A673 (cell line): ENCODE data around the gene FSTL1. TPM values are rescaled to one million over a fixed set of nuclear protein-coding genes. Genes with fewer than 3 reads are reported as not detected.
A peak's percentile ranks its signal among the peaks of the same experiment; 100 is the strongest.

Experiments used
- BruUV-seq: library from RNA; stranded (reverse); fragments of 400-500 nt; replicated peaks from 2 replicates; lab custom pipeline; 2021; lab: Mats Ljungman, UMichigan
- CTCF ChIA-PET: fragments of 300-600 bp; sonication (Branson Sonifier 250); formaldehyde crosslinking; loops from one replicate; lab custom pipeline; 2022; ENCODE audit warnings: antibody characterized with exemption; lab: Charles Lee
- POLR2A ChIA-PET: fragments of 300-600 bp; sonication (Branson Sonifier 250); formaldehyde crosslinking; loops from one replicate; lab custom pipeline; 2022; ENCODE audit warnings: antibody characterized with exemption; ENCODE audit not compliant: low non-redundant PET; lab: Charles Lee
- DNase-seq: peaks from one replicate; pipeline ENCODE4 v3.0.0-alpha.2; 2015; ENCODE audit warnings: low spot score
- H3K27ac ChIP-seq: fragments of 200-600 bp; sonication (generic); 2 replicates; pipeline ENCODE4 v1.5.1; 2016; ENCODE audit warnings: mixed run types, low read depth, mild to moderate bottlenecking, mixed read lengths, antibody characterized with exemption, low read length; ENCODE audit not compliant: poor library complexity, severe bottlenecking
- H3K27me3 ChIP-seq: fragments of 200-600 bp; sonication (generic); replicated peaks from 2 replicates; pipeline ENCODE4 v1.6.1; 2017; ENCODE audit warnings: mixed run types, low read depth, mild to moderate bottlenecking, mixed read lengths, antibody characterized with exemption, low read length; ENCODE audit not compliant: insufficient read depth, poor library complexity
- H3K36me3 ChIP-seq: fragments of 200-600 bp; sonication (generic); 2 replicates; pipeline ENCODE4 v1.6.1; 2016; ENCODE audit warnings: mixed run types, mild to moderate bottlenecking, mixed read lengths, antibody characterized with exemption, low read length; ENCODE audit not compliant: insufficient read depth, poor library complexity, severe bottlenecking
- H3K4me1 ChIP-seq: fragments of 200-600 bp; sonication (generic); 2 replicates; pipeline ENCODE4 v1.6.1; 2017; ENCODE audit warnings: mixed run types, mild to moderate bottlenecking, mixed read lengths, antibody characterized with exemption, low read length; ENCODE audit not compliant: insufficient read depth, poor library complexity, severe bottlenecking
- H3K4me3 ChIP-seq: fragments of 200-600 bp; sonication (generic); 2 replicates; pipeline ENCODE4 v1.5.1; 2016; ENCODE audit warnings: low read depth, mixed run types, mild to moderate bottlenecking, mixed read lengths, low read length; ENCODE audit not compliant: poor library complexity, severe bottlenecking
- H3K9me3 ChIP-seq: fragments of 200-600 bp; sonication (generic); 2 replicates; pipeline ENCODE4 v1.6.1; 2016; ENCODE audit warnings: mixed run types, low read depth, mild to moderate bottlenecking, mixed read lengths, antibody characterized with exemption, low read length; ENCODE audit not compliant: poor library complexity, severe bottlenecking
- EZH2 ChIP-seq: fragments of 200-600 bp; sonication (generic); IDR thresholded peaks from 2 replicates; pipeline ENCODE4 v1.6.1; 2017; ENCODE audit warnings: borderline replicate concordance, low read depth, mild to moderate bottlenecking, mixed read lengths, antibody characterized with exemption, low read length; ENCODE audit not compliant: poor library complexity, severe bottlenecking
- intact Hi-C: fragments of 100-400 bp; cut with micrococcal nuclease; formaldehyde crosslinking; loops from one replicate; pipeline ENCODE4 v1.10.0; 2022; ENCODE audit not compliant: unreplicated experiment
- total RNA-seq: library from RNA; stranded (reverse); gene quantifications from 2 replicates; pipeline ENCODE4 v1.2.3, GENCODE V29; 2021
- TF ChIP-seq, protein P1 (sequence below): fragments of 300-800, 200-600 bp; sonication (generic); conservative IDR thresholded peaks from 2 replicates; pipeline ENCODE4 v1.5.1; 2017; ENCODE audit warnings: low read depth, mild to moderate bottlenecking, antibody characterized with exemption, low read length, moderate library complexity, mixed read lengths

The FSTL1 gene
- total RNA-seq, 1 experiment from 2014 or later = 122 TPM

DNA sequence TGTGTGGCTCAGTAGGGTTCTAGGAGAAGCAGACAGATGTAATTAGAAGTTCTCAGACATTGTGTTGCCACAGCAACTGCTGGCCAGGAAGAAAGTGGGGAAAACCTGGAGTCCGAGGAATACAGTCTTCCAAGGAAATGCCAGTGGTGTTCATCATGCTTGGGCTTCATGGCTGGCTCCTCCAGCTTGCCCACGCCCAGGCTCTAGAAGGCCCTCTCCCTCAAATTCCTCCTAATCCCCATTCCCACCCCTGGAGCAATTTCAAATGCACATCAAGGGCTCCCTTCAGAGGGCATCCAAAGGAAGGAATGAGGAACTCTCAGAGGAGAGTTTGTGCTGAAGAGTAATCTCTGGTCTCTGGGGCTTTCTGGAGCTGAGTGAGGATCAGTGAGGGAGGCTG lies 21.9 kb downstream of the FSTL1 start:
- no peaks in the 10 kb centered on the region for H3K27me3 ChIP-seq
- no TSS peak for BruUV-seq
- no peaks in the 10 kb centered on the region for H3K36me3 ChIP-seq
- H3K27ac ChIP-seq = no peak overlapping the region
- ChIA-PET CTCF (no interaction called here), POLR2A (no interaction called here)
- no peak for TF ChIP-seq EZH2
- TF ChIP-seq, protein P1, sequence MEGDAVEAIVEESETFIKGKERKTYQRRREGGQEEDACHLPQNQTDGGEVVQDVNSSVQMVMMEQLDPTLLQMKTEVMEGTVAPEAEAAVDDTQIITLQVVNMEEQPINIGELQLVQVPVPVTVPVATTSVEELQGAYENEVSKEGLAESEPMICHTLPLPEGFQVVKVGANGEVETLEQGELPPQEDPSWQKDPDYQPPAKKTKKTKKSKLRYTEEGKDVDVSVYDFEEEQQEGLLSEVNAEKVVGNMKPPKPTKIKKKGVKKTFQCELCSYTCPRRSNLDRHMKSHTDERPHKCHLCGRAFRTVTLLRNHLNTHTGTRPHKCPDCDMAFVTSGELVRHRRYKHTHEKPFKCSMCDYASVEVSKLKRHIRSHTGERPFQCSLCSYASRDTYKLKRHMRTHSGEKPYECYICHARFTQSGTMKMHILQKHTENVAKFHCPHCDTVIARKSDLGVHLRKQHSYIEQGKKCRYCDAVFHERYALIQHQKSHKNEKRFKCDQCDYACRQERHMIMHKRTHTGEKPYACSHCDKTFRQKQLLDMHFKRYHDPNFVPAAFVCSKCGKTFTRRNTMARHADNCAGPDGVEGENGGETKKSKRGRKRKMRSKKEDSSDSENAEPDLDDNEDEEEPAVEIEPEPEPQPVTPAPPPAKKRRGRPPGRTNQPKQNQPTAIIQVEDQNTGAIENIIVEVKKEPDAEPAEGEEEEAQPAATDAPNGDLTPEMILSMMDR = no peak
- H3K4me3 ChIP-seq = no peak overlapping the region
- H3K4me1 ChIP-seq = peaks cover 38% of the 10 kb centered on the region
- DNase-seq = no peak
- H3K9me3 ChIP-seq = no peaks in the 10 kb centered on the region
- intact Hi-C loops = no loop called here

DNA sequence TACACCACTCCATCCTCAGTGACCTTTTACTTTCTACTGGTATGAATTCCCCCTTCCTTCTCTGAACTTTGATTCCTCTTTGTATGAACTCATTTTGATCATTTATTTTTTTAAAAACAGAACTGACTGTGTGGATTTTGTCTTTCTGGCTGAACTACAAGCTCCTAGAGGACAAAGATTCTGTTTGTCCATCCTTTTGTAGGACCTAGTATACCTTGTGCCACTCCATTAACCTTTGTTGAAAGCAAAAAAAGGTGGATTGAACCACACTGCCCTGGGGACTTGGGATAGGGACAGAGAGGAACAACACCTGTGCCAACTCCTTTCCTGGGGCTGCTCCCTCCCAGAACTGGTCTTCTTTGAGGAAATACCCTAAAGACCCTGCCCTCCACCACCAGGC lies 23.6 kb downstream of the FSTL1 start:
- Histone ChIP-seq H3K27ac (no peak overlapping the region), H3K36me3 (no peaks in the 10 kb centered on the region), H3K4me1 (peaks cover 28% of the 10 kb centered on the region), H3K4me3 (no peak overlapping the region), H3K9me3 (no peaks in the 10 kb centered on the region), H3K27me3 (no peaks in the 10 kb centered on the region)
- intact Hi-C loops = no loop called here
- BruUV-seq = no TSS peak
- CTCF ChIA-PET = no interaction called here
- POLR2A ChIA-PET = no interaction called here
- TF ChIP-seq EZH2 = no peak
- TF ChIP-seq, protein P1 = no peak
- DNase-seq = no peak

DNA sequence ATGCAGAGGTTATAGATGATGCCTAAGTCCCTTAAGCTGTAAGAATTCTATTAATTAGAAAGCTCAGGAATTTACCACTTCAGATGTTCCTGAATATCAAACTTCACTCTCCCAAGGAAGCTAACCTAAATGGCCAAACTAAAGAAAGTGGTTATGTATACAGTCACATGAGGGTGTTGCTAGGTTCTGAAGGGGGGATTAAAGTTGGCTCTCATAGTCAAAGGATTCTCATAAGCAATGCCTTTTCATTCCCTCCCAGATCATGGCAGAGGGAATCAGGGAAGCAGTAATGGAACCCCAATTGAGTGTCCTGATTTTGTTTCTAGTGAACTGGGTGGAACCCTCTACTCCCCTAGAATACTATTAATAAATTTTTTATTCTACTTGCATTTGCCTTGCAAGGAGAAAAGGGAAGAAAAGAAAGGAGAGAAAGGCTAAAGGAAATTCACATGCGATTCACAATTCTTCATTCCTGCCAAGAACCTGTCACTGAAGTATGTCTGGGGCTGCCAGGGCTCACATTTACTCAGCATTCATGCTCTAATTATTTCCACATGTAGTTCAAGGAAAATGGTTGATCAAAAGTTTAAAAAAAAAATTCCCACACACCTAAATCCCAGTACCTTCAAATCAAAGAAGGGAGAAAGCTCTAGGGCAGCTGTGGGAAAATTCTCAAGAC lies 25.1 kb downstream of the FSTL1 start:
- BruUV-seq = no TSS peak
- peak overlapping the region; percentile 33 for H3K27ac ChIP-seq

More for the DNA sequence above, 25.1 kb downstream of the FSTL1 start:
- intact Hi-C loops = no loop called here
- DNase-seq = no peak
- POLR2A ChIA-PET = no interaction called here
- no peaks in the 10 kb centered on the region for H3K36me3 ChIP-seq
- TF ChIP-seq, protein P1 = no peak
- no peak for TF ChIP-seq EZH2
- CTCF ChIA-PET = interaction anchor here (0.6 kb wide), 1 partner anchor 181 kb away, joined by 6 read pairs; no protein-coding TSS in a partner anchor
- peaks cover 28% of the 10 kb centered on the region for H3K4me1 ChIP-seq
- no peak overlapping the region for H3K4me3 ChIP-seq
- no peaks in the 10 kb centered on the region for H3K9me3 ChIP-seq
- H3K27me3 ChIP-seq = no peaks in the 10 kb centered on the region
